HG02571 (cell line): ENCODE results near the gene GRIK1.

Source experiments
- ATAC-seq: cut with Tn5 transposase; IDR thresholded peaks from one replicate; pipeline ENCODE4 v1.9.1; 2021; ENCODE audit warnings: mild to moderate bottlenecking, moderate library complexity; ENCODE audit not compliant: unreplicated experiment

The GRIK1 gene

DNA sequence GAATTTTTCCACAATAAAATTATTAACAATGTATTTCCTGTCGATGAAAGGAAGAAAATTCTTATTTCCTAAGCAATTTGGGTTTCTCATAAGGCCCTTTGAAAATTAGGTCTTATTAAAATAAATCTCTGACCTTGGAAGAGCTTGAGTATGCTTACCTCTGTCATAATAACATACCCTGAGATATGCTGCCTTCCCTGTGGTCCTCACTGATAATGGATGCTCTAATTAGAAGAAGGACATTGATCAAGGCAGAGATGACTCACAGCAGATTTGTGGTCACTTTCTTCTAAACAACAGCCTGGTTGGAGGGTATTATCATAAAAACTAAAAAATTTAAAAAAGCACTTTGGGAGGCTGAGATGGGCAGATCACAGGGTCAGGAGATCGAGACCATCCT is 217.8 kb downstream of the GRIK1 start:
- ATAC-seq = no peak

DNA sequence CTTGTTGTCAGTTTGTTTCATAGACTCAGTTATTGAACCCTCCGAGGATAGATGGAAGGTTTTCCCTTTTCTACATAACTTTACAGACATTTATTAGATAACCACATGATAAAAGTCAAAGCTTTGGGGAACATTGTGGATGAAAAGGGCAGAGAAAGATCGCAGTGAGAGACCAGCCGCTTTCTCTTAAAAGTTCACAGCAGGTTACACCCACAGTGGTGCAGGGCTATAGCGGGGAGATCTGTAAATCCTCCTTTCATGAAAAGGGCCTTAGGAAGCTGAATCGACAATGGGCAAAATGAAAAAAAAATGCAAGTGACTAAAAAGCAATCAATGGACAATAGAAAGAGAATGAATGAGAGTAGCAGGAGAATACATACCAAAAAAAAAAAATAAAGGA is 218.6 kb downstream of the GRIK1 start:
- no peak for ATAC-seq

DNA sequence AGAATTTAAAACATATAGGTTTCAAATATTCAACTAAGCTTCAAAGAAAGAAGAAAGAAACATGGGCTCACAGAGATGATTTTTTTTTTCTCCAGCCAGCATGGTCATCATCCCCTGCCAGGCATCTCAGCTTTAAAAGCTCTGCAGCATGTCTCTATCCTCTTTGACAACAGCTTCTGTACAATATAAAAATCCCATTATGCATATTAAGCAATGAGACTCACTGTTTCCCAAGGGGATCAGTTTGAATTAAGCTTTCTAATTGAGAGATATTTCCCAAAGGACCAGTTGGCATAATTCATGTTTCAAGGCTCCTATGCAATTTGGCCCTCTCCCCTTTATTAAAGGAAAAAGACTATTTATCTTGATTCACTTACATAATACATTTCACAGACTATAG is 220.3 kb downstream of the GRIK1 start:
- ATAC-seq = no peak

DNA sequence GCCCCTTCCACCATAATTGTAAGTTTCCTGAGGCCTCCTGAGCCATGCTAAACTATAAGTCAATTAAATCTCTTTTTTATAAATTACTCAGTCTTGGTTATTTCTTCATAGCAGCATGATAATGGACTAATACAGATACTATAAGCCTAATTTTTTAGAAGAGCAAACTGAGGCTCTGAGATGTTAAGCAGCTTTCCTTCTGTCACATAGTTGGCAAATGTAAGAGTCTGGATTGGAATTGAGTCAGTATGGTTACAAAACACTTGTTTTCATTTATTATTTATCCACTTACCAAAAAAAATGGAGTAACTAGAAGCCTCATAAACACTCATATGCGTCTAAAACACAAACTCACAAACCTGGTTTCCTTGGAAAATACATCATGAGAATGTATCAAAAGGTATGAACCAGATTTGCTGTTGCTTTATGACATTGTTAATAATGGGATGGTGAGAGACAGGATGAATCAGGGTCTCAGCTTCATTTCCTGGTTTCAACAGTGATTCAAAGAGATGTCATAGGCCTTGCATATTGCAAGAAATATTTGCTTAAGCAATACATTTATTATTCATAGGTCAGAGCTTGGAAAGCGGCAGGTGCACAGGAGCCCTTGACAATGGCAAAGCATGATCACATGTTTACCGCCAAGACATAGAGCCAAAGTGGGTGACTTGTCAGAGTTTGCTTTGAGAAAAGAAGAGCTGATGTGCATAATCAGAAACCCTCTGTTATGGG is 221.5 kb downstream of the GRIK1 start:
- no peak for ATAC-seq

DNA sequence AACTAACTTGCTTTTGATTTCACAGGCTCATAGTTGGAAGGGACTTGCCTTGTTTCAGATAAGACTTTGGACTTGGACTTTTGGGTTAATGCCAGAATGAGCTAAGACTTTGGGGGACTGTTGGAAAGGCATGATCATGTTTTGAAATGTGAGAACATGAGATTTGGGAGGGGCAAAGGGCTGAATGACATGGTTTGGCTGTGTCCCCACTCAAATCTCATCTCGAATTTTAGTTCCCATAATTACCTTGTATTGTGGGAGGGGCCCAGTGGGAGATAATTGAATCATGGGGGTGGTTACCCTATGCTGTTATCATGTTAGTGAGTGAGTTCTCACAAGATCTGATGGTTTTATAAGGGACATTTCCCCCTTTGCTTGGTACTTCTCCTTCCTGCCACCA is 222.1 kb downstream of the GRIK1 start:
- no peak for ATAC-seq

DNA sequence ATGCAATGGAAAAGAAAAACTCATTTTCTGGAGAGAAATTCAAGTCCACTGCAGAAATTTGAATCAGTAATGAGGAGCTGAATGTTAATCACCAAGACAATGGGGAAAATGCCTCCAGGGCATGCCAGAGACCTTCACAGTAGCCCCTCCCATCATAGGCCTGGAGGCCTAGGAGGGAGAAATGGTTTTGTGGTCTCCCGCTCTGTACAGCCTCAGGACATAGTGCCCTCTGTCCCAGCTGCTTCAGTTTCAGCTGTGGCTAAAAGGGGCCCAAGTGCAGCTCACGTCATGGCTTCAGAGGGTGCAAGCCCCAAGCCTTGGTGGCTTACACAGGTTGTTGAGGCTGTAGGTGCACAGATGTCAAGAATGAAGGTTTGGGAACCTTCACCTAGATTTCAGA is 223.0 kb downstream of the GRIK1 start:
- ATAC-seq = no peak

DNA sequence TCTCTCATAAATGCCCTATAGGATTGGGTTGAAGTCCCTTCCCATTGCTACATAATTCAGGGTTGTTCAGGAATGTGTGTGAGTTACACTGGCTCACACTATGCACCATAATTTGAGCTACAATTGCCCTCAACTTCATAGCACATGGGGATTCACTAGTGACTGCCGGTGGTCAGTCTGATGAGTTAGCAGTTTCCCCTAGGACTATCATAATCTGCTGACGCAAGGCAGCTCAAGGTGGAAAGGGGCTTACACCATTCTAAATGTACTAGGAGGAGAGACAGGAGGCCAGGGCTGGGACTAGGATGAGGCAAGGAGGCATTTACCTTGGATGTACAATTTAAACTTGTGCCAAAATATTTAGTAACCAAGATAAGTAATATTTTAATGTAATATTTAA is 224.7 kb downstream of the GRIK1 start:
- no peak for ATAC-seq

DNA sequence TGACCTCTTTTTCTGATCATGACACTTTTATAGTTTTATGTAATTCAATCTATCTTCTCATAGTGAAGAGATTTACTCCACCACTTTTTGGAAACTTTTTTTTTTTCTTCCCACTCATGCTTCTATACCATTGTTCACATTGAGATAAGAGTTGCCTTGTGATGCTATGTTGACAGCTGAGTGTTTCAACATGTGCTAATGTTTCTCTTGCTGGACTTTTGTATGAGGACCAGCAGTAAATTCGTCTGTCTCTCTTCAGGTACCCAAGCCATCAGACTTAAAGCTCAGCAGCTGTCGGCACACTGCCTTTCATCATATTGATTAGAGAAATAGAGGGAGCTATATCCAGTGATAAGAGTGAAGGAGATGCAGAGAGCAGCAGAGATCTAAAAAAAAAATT is 227.0 kb downstream of the GRIK1 start:
- no peak for ATAC-seq

DNA sequence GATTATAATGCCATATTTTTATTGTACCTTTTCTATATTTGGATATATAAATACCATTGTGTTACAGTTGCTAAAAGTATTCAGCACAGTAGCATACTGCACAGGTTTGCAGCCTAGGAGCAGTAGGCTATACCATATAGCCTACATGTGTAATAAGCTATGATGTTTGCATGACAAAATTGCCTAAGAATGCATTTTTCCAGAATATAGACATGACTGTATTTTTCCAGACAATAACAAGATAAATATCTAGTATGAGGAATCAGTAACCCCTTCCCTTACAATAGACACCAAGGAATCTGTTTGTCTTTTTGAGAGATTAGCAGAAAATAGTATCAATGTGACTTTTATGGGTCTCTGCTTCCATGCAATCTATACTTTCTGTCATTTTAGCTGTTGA is 228.6 kb downstream of the GRIK1 start:
- no peak for ATAC-seq

DNA sequence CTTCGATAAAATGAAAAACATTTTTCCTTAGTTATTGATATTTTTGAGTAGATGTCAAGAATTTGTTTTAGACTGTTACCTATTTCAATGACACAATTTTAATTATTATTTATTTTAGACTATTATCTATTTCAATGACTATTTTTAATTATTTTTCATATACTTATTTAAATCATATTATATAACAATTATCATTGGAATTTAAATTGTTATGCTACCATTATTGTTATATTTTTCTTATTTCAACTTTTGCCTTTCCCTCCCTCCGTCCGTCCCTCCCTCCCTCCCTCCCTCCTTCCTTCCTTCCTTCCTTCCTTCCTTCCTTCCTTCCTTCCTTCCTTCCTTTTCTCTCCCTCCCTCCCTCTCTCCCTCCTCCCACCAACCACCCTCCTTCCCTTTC is 229.3 kb downstream of the GRIK1 start:
- ATAC-seq = no peak

DNA sequence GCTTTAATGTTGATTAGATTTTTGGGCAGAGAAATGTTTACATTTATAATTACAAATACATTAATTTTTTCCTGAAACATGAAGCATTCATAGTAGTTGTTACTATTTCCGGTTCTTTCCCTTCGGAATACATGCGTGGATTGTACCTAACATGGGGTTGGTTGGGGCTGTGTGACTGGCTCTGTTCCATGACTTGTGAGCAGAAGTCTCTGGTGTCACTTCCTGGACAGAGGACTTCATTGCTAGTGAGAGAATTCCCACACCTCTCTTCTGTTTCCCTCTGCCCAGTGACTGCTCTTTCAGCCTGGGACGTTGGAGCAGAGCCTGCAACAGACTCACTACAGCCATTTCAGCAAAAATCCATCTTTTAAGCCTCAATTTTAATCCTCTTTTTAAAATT is 231.4 kb downstream of the GRIK1 start:
- no peak for ATAC-seq

DNA sequence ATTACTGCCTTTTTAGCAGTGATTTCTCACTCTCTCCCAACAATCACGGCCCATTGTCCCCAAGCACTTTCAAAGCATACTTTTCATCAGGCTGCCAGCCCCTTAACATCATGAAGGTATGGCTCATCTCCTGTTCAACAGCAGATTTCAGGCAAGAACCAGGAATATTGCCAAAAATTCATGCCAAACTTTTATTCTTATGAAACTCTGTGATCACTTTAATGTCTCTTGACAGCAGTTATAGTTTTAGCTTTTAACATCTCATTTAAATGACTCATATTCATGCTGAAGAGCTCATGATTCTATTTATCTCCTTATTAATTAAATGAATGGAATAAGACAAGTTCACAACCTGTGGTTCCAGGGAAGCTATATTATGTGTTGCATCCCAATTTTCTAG is 235.1 kb downstream of the GRIK1 start:
- ATAC-seq = no peak

DNA sequence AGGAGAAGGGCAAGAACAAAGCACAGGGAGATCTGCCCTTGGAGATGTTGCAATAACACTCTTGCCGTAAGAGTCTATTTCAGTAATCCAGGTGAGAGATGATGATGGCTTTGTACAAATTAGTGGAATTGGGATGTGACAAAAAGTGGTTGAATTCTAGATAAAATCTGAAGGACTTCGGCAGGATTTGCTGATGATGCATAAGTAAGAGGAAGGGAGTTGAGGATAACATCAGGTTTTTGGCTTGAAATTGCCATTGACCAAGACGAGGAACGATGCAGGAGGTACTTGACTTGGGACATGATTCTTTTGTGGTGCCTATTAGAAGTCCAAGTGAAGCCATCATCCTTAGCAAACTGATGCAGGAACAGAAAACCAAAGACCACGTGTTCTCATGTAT is 238.1 kb downstream of the GRIK1 start:
- ATAC-seq = no peak

DNA sequence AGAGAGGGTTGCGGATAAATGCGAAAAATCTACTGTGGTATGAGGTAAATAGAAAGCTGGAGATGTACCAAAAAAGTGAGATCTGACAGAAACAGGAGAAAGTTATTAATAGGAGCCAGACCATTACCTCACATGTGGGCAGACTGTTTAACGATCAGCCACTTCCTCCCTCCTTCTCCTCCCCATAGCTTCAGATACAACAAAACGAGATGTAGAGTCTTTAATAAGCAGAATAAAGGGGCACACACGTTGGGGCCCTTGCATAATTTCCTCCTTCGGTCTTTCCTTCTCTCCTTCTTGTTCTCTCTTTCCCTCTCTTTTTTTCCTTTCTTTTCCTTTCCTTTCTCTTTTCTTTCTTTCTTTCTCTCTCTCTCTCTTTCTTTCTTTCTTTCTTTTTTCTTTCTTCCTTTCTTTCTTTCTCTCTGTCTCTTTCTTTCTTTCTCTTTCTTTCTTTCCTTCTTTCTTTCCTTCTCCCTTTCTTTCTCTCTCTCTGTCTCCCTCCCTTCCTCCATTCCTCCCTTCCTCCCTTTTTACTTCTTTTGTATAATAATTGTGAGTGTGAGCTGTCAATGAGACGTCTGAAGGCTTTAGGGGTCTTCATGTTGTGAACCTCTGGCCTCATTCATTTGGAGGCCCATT is 242.1 kb downstream of the GRIK1 start:
- ATAC-seq = no peak

DNA sequence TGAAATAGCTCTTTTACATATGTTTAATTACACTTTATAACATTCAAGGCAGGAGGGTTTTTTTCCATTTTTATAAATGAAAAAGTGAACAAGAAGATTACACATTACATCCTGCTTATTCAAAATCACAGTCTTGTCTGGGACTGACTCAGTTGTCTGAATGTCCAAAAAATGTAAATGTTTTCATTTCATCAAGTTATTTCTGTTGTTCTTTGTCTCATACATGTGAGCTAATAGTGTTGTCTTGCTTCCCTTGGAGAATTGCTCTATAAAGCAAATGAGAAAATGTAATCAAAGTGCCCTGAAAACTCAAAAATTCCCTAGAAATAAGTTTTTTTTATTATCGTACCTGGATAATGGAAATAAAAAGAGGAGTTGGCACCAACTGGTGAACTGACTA is 242.9 kb downstream of the GRIK1 start:
- no peak for ATAC-seq

DNA sequence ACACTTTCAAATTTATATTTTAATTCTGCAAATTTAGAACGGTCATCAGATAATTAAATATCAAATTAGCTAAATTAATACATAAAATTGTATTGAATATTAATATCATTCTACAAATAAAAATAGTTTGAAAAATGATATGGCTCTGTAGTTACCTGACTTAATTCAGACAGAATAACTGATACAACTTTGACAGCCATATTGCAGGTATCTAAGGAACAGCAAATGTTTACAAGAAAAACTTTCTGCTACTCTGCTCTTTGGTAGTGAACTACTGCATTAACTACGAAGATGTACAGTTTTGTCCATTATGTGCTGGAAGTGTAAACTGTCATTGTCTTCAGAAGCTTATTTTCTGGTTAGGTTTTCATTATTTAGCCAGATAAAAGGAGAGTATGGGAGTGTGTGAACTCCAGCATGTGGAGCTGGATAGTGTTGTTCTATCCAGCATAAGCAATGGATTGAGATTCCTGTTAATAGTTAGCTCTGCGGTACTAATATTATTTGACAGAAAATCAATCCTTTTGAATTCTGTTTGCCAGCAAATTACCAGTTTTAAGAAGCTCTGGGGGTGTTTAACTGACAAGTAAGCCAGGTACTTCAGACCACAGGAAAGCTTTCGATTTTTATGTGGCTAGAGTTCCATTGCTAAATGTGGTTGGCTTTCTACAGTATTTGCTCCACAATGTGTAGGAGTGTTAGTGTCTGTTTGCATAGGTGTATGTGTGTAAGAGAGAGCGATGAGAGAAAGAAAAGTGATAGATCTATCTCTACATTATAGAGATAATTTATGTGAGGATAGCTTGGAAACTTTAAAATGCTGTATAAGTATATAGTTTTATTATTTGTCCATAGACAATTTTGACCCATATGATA is 247.9 kb downstream of the GRIK1 start:
- ATAC-seq = no peak

DNA sequence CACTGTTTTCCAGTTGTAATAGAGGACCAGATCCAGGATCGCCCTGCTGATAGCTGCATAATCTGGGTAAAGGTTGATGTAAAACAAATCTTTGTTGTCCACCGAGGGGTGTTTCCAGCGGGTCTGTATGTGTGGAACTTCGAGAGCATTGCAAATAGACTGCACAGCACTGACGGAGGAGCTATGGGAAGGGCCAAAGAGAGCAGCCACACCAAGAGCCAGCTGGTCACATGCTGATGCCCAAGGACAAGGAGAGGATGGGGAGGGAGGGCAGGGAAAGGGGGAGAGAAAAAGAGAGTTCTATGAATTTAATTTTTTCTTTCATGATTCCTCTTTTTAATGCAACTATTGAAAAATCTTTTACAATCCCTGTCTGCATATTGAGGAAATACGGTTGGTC is 250.0 kb downstream of the GRIK1 start:
- no peak for ATAC-seq

DNA sequence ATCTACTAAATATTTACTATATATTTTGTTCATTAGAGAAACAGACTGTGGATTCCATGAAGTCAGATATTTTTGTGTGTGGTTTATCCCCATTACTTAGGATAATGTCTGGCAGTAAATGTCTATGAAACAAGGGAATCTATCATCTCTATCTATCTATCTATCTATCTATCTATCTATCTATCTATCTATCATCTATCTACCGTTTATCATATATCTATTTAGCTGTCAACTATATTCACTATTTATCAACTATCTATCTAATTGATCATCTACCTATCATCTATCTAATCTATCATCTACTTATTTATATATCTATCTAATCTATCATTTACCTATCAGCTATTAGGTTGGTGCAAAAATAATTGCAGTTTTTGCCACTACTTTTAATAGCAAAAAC is 255.7 kb downstream of the GRIK1 start:
- ATAC-seq = no peak

DNA sequence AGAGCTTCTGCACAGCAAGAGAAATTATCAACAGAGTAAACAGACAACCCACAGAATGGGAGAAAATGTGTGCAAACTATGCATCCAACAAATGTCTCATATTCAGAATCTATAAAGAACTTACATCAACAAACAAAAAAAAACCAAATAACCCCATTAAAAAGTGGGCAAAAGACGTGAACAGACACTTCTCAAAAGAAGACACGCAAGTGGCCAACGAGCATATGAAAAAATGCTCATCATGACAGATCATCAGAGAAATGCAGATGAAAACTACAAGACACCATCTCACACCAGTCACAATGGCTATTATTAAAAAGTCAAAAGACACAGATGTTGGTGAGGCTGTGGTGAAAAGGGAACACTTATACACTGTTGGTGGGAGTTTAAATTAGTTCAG is 257.0 kb downstream of the GRIK1 start:
- no peak for ATAC-seq

DNA sequence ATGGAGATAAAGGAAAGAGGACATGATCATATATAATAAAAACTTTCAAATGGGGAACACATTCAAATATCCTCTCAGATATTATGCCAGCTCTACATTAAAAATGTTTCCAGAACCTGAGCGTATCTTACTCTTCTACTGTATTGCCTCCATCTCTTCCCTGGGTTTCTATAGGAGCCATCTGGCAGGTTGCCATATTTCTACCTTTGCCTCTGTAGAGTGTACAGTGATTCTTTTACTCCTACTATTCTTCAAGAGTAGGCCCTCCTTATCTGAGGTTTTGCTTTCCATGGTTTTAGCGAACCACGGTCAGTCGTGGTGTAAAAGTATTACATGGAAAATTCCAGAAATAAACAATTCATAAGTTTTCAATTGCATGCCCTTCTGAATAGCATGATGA is 259.5 kb downstream of the GRIK1 start:
- ATAC-seq = no peak

DNA sequence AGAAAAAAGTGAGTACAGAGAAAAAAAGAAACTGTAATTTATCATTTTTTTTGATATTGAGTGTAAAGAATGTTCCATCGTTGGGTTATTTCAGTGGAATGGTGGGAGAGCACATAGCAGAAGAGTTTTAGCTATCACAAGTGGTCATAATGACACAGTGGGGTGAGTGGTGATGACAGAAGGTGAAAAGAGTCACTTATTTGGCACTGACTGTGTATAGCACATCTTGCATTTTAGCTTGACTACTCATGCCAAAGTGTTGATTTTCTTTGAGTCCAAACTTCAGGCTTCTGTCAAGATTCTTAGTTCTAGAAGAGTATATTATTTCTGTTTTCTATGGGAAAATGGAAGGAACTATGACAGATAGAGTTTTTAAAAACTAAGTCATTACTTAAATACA is 261.2 kb downstream of the GRIK1 start:
- no peak for ATAC-seq

DNA sequence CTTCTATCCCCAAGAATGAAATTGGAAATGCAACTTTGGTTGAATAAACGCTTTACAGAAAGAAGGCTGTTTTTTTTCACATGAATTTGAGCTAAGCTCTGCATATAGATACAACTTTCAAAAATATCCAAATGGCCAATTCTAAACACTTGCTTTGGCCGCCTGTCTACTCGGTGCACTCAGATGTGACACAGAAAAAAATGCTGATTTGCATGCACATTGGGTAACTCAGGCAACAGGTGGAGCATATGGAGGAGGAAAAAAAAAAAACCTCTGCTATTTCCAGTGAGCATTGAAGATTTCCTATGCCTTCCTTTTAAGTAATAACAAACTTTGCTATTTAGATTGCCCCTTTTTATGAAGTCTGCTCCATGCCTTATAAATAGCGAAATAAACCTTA is 262.5 kb downstream of the GRIK1 start:
- no peak for ATAC-seq
